OCI-M2 (cell line): ENCODE measurements around the gene ACIN1.
"Not testable (repeated sequence)": the region's sequence is repeated elsewhere in the genome, so short reads cannot be mapped to it uniquely, and the experiment has no call there.

Experiments used
- DNase-seq: peaks from one replicate; lab custom pipeline; 2025; ENCODE audit not compliant: unreplicated experiment; lab: John Stamatoyannopoulos, UW

ACIN1 gene

DNA sequence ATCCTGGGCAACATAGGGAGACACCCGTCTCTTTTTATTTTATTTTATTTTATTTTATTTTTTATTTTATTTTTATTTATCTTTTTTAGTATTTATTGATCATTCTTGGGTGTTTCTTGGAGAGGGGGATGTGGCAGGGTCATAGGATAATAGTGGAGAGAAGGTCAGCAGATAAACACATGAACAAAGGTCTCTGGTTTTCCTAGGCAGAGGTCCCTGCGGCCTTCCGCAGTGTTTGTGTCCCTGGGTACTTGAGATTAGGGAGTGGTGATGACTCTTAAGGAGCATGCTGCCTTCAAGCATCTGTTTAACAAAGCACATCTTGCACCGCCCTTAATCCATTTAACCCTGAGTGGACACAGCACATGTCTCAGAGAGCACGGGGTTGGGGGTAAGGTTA is 12.7 kb upstream of the ACIN1 start:
- DNase-seq = not testable (repeated sequence)

DNA sequence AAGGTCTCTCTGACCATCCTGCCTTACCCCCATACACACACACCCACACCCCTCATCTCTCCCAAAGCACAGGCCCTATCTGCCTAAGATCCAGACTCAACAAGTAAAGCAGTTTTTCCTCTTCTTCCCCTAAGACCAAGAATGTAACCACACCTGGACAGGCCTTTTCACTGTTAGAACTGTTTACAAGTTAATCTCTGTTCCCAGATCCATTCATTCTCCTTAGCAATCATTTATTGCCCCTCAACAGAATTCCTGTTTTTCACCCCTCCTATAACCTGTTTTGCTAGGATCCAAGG is 11.8 kb upstream of the ACIN1 start:
- DNase-seq = no peak

GRCh38 chr14:23105348-23105824 is 10.4 kb upstream of the ACIN1 start:
- DNase-seq = no peak

DNA sequence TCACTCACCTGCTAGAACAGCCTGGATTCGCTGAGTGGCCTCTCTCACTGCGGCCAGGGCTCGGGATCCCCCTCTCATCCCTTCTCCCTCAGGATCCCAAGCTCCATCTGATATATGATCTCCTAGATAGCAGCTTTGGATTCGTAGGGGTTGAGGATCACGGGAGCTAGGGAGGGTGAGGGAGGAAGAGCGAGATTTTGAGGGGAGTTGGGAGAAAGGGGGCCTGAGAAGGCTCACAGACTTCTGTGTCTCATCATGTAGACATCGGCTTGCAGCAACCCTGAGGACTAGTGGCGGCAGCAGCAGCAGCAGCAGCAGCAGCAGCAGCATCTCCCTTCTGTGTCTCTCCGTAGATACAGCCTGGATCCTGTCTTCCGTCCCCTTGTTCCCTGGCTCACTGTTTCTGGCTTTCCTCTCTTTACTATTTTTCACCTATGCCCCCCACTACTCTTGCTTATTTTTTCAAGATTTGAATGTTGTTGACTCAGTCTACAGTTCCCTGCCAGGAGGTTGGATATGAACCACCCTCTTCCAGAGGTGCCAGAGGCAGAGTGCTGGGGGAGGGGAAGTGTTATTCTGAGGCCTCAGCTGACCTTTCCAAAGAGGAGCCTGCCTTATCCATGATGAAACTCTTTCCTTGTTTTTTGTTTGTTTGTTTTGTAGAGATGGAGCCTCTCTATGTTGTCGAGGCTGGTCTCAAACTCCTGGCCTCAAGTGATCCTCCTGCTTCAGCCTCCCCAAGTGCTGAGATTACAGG is 9.8 kb upstream of the ACIN1 start, which contains the start of gene CIROP:
TSS of gene CIROP (minus strand) at position 399 of the 757 bp plus-strand sequence. CDS start at position 330, 69 bp downstream.
- no peak for DNase-seq

DNA sequence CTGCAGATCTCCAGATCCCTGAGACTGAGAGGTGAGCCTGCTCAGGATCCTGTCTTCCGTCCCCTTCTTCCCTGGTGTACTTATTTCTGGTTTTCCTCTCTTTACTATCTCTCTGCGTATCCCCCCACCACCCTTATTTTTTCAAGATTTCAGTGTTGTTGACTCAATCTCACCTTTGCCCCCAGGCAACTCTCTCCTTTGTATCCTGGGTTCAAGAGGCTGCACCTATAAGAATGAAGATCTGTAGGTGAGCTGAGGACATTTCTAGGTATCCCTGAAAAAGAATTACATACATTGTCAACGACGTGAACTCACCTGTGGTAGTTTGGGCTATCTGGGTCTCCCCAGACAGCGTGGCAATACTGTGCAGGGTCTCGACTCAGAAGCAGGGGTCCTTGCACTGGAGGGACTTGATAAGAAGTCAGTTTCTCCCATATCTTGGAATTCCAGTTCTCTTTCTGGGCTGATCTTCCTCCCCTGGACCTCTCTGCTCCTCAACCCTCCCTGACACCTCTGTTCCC is 9.2 kb upstream of the ACIN1 start:
- DNase-seq = no peak

- DNase-seq = no peak
Measured at GRCh38 chr14:23103581-23103980, 8.6 kb upstream of the ACIN1 start.

GRCh38 chr14:23102801-23103200 is 7.9 kb upstream of the ACIN1 start:
- no peak for DNase-seq

DNA sequence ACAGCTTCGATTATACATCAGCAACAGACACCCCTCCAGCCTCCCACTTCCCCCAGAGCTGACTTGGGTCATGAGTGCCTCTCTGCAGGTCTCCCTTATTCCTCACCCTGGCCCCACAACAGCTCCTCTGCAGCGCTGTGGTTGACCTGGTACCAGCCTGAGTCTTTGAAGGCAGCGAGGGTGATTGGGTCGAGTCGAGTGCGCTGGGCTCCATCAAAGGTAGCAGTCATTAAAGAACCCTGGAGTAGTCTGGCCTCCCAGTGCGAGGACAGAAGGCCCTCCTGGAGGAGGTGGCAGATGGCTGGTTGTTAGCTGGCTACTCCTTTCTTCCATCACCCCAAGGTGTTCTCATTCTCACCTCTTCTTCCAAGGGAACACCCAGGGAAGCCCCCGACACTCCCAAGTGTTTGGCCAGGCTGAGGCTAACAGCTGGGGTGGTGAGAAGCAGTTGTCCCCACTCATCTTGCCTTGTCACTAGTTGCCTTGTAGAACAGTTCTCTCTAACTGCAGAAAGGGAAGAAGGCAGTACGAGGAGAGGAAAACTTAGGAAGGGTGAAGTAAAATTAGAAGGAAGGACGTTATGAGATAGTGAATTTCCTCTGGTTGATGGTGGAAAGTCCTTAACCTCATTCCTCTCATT is 7.2 kb upstream of the ACIN1 start:
- DNase-seq = no peak

GRCh38 chr14:23101213-23101970 is 6.5 kb upstream of the ACIN1 start:
- no peak for DNase-seq

DNA sequence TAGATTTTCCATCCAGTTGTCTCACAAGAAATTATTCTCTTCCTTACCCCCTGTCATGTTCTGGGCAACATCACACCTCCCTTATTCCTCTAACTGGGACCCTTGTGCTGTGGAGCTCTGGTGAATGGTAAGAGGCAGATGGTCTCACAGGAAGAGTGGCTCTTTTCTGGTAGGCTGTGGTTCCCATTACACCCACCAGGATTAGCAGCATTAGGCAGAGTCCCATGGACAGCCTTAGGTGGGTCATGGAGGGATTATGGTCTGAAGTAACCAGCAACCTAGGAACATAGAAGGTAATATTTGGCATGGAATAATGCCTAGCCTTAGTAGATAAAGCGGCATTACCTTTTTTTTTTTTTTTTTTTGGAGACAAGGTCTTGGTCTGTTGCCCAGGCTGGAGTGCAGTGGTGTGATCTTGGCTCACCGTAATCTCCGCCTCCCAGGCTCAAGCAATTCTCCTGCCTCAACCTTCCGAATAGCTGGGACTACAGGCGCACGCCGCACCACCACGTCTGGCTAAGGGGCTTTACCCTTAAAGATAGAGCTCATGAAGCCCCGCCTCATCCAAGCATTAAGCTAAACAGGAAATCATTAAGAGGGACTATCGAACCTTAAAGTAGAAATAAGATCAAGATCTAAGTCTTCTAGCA is 4.4 kb upstream of the ACIN1 start:
- DNase-seq = no peak

DNA sequence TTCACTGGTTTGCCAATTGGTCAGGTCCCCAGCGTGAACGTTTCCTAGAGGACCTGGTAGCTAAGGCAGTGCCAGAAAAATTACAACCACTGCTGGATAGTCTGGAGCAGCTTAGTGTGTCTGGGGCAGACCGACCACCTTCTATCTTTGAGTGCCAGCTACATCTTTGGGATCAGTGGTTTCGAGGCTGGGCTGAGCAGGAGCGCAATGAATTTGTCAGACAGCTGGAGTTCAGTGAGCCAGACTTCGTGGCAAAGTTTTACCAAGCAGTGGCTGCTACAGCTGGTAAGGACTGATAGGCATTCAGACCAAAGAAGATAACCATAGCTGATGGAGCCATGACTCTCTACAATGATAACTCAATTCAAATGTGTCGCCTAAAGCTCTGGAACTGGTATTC is 2.9 kb upstream of the ACIN1 start:
- DNase-seq = no peak

DNA sequence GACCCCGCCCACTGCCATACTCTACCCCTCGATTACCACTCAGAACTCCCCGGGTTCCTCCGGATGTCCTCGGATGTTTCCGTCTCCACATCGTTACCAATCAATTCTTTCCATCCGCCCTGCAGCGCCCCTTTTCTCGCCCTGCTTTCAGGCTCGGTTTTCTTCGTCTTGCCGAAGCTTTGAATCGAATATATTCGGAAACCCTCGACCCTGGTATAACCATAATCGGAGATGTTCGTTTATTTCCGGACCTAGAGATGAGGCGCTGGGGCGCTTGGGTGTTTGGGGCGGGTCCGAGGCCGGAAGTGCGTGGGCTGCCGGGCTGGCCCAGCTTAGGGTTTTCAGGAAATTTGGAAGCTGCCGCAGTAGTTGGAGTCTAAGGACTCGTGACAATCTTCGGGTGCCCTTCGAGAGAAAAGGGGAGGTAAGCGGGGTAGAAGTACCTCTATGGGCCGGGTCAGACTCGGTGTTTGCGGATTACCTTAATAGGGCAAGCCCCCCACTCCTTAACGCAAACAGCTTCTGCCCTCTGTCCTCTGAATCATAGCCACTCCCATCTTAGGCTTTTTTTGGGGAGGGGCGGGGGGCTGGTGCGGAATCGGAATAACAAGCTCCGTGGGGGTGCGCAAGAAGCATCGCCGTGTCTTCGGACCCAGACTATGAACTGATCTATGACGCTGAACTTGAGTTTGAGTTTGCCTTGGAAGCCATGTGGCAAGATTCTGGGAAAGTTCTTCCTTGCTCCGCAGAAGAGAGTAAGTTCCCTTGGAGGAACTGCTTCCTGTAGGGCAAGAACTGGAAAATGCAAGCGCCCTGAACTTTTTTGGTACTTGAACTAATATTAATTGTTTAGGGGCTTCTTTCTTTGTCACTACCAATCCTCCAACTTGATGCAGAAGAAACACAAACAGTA is 516 bp upstream of the ACIN1 start, which contains the start of gene C14orf119:
TSS of gene C14orf119 (plus strand) at position 310 of the 913 bp plus-strand sequence. CDS start 2,154 bp downstream, outside the sequence.
- no peak for DNase-seq

DNA sequence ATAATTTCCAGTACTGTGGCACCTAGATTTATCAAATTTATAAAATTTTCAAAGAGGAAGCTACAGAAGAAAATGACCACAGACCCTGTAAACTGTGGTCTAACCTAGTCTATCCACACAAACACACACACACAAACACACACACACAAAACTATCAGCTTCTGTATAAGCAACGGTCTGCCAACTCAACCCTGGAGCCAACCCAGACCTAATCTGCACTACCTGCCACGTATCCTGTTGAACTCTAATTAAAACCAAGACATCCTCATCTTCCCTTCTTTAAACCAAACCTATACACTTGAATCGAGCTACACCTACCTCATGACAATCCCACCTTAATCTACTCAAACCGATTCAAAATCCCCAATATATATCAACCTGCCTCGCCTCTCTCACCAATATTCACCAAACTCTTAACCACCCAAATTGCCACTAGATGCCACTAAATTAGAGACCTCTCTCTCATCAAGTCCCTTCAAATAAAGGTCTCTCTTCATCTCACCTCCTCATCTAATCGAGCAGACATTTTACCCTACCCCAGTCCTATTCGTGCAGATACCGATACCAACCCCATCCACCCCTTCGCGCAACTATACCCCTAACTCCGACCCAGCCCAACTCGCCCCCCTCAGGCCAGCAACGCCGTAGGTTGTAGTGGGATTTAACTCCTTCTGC is 808 bp downstream of the ACIN1 start:
- no peak for DNase-seq

- no peak for DNase-seq
Measured at GRCh38 chr14:23093526-23093925, 1.4 kb downstream of the ACIN1 start.

- no peak for DNase-seq
Measured at GRCh38 chr14:23093104-23093503, 1.8 kb downstream of the ACIN1 start.

GRCh38 chr14:23091294-23092225 is 3.4 kb downstream of the ACIN1 start:
- DNase-seq = no peak

DNA sequence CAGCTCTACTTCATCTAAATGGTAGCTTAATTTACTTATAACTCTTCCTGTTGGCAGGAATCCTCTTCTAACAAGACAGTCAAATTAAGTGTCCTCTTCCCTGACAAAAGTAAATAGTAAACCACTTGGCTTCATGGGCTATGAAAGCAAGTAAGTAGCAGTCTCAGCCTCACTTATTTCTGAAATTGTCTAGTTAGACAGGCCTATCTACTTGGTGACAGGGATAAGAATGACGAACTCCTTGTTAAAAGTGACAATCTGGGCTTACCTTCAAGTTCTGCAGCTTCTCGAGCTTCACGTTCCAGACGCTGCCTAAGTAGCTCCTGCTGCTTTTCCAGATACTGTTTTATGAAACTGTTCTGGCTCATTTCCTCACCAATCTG is 4.7 kb downstream of the ACIN1 start:
- DNase-seq = no peak

GRCh38 chr14:23089498-23090253 is 5.3 kb downstream of the ACIN1 start:
- DNase-seq = no peak
